T-helper 9 cell (primary cell): ENCODE measurements around the gene SCAMP1.

Source experiments
- DNase-seq: peaks from one replicate; pipeline ENCODE4 v3.0.0-alpha.2; 2020

The SCAMP1 gene

DNA sequence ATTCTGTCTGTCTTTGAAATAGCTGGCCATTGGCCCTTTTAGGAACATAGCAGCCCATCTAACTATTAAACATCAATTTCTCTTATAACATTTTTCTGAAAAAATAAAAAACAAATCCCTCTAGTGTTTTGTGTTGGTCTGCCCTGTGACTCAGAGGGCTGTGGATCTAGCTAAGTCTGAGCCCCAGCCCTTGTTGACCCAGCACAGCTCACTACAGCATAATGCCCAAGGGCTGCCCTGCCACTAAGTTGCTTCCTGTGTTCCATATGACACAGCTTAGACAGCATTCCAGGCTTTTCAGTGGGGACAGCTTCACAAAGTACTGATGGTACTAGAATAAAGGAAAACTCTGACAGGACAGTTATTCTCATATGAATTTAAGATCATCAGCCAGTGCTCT, 136.0 kb downstream of the SCAMP1 start:
- no peak for DNase-seq

DNA sequence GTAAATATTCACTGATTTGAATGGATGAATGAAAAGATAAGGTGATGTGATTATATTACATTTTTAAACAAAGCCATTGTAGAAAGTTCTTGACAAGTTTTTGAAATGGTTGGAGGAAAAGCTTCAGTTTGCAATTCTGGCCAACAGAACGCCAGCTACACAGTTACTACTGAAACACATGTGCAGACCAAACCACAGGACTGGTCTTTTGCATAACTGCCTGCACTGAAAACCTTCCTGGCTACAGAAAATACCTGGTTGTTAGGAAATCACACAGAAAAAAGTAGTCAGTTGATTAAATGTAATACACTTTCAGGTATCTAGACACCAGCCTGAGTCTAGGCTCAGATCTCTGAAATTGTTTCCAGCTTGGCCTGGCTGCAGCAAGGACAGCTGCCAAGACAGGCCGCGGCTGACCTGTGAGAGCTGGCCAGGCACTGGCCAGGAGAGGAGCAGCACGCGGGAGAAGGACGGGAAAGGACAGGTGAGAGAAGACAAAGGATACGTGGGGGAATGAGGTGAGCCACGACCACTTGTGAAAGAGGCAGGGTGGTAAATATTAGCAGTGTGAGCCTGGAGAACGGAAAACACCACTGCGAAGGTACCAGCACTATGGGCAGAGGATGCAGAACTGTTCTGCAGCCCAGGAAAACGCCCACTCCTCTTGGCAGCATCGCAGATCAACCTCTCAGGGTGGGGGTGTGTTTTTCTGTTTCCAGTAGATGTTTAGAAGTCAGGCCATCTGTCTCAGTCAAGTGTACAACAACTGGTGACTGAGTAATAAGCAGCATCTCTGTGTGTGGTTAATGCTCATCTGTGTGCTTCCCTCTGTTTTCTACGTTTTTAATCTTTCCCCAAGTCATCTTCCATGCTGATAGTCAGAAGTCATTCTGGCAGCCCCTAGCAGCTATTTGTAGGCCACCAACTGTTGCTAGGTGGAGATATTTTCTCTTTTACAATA, 137.4 kb downstream of the SCAMP1 start:
- DNase-seq, result no peak

DNA sequence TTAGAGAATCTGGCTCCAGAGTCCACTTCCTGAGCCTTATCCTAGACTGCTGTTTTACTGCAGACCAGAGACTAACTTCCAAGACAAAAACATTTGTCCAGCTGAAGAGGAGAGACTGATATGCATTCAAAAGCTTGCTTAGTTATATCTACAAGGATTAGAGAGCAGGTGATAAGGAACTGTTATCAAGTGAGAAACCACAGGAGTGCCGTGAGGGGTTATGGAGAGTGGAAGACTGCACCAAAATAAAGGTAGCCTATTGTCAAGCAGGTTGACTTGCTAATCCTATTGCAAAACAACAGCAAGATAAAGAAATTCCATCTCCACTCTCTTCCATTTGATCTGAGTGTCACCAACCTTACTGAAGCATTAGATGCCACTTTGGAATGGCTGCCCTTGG, 139.1 kb downstream of the SCAMP1 start:
- DNase-seq, result no peak

DNA sequence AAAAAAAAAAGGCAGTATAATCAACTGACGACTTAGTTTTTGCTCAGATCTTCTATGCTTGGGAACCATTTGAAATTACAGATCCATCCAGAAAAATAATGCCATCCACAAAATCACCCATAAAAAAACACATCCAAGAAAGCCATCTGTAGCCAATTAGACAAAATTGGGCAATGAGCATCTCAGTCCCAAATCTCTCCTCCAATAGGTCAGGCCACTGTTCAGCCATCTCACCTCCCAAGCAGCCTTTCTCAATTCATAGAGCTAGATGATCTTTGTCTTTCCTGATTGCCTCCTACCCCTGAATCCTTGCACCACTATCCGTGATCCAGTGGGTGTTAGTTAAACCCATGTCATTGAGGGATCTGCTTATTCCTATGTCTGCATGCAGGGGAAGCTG, 139.6 kb downstream of the SCAMP1 start:
- DNase-seq, result no peak

DNA sequence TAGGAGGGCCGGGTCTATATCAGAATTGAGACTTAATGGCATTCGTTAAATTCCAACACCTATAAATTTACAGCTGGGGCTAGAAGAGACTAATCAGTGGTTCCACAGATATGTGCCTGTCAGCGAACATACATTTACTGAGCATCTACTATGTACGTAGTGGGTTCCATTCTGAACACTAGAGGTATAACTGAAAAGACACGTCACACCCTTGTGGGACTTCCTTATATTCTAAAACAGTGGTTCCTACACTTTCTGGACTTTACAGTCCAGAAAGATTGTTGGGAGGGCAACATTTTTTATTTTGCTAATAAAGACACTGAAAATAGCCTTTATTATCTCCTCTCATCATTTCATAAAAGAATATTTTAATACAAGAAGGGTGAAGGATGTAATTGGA, 140.5 kb downstream of the SCAMP1 start:
- DNase-seq, result no peak

DNA sequence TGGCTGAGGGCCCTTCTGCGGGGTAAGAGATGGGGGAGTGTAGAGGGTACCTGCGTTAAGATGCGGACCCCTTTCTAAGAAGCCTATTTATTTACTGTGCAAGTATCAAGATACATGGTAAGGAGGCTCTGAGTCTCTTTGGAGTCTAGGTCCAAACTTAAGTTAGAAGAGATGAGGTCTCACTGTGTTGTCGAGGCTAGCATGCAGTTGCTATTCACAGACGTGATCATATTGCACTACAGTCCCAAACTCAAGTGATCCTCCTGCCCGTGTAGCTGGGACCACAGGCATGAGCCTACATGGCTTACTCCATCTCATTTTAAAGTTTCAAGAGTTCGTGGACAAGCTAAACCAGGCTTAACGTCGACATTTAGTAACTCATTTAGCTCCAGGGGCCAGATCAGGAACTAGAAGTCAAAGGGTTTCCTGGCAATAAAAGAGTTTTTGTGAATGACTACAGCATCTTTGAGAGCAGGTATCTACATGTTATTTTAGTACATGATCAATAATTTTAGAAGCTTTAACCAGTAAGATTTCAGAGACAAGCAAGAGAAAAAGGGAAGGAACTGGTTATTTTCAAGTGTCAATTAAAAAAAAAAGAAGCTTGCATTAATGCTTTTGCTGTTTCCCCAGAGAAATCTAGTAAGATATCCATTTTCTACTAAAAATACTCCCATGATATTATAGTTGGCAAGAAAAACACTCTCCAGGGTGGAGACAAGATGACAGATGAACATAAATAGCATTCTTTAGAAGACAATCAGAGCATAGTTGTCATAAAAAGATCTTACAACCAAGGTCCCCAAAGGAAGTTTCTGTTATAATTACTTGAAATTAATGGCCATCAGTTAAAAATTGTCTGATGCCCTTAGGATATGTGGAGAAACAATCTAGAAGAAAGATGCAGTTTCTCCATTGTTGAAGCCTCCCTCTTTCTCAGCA, 141.3 kb downstream of the SCAMP1 start:
- no peak for DNase-seq

DNA sequence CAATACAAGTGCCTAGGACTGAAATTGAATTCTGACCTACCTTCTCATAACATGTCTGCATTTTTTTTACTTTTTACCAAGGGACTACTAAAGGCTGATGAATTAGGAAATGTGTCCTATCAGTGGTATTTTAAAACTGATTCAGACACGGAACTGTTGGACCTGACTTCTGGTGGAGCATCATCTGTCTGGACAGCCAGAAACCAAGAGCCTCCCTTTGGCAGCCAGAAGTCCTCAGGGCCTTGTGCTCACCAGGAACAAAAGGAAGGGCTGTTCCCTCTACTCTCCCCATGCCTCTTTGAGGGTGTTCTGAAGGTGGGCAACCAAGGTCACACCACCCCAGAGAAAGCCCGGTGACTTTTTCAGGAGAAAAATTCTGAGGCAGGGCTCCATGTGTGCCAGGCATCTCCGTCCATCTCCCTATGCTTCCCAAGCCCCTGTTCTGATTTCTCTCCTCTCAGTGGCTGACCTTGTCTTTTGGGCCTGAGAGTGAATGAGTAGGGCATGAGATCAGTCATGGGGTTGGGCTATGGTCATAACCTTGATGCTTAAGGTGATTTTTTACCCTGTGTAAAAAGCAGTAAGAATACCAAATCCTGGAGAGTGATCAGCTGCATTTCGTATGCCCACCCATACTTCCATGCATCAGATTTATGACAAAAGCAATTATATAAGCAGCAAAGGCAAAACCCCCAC, 143.7 kb downstream of the SCAMP1 start:
- no peak for DNase-seq

DNA sequence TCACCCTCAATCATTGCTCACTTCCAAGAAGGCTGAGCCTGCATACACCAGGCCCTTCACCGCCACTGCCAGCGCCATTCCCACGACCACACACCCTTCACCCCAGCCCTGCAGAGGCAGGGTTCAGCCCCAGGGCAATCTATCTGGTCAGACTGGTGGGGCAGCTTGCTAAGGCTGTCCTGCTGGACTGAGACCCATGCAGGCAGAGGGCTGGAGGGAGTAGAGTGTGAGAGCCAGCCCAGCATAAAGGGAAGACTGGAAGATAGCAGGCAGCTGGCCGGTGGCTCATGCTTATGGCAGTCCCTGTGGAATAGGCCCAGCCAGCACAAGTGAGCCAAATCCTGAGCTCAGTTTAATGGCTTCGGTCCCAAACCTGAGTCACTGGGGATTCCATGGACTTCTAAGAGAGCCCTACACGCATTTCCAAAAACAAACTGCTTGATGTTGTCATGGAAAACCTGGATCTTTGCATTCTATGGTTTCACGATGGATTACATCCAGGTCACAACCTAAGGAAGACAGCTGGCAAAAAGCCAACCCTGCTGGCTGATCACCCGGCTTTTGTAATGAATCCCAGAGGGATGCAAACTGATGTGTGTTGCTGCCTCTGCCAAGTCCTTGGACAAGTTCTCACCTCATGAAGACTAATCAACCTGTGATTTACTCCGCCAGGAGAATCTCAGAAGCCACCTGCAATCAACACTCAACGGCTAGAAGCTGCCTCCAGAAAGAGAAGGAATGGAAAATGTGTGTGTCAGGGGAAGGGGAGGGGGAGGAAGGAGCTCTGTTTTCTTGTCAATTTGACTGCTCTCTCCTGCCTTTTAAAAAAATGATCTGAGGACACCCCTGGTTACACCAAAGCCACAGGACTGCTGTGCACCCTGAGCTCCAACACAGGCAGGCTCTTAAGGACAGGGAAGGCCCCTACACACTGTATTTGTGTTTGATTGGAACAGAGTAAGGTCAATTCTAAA, 144.6 kb downstream of the SCAMP1 start:
- DNase-seq, result no peak

DNA sequence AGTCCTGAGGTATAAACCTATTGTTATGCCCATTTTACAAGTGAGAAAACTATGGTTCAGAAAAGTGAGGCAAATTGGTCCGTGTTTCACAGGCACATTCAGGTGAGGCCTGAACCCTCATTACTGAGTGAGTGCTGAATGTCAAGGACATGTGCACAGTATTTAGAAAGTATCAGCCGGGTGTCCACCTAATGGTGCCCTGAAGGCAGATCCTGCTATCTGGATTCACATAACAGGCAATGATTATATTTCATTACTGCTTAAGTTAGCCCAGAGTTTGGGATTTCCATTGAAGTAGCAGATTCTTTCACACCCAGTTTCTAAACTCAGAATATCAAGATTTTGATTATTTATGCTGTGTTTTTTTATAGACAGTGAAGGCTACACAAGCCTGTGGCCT, 145.4 kb downstream of the SCAMP1 start:
- no peak for DNase-seq

DNA sequence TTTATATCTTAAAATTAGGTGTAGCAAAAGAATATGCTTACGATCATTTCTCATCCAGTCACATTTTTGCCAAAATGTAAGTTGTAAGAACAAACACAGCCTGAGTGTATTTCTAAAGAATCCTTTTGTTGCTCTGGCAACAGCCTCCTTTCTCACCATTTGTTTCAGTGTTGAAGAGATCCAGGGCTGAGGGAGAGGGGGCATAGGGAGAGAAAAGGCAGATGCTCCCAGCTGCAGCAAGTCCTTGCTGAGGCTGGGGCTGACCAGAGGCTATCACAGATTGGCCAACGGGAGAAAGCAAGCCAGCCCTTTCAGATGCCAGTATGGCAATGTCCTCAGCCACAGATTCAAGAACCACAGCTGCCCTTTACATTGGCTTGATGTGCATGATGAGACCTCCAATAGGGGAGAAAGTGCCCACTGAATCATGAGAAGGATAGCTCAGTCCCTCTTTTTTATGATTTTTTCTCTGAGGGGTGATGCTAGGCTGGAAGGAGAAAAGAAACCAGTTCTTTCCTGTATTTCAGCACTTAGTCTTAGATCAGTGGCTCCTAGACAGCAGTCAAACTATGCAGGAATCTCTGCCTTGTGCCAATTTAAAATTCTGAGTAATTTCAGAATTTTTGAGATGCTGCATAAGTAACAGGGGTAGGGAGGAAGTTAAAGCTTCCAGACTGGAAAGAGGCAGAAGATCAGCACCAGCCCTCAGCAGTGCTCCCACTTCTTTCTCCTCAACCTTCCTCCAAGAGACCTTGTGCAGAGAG, 146.0 kb downstream of the SCAMP1 start:
- no peak for DNase-seq

DNA sequence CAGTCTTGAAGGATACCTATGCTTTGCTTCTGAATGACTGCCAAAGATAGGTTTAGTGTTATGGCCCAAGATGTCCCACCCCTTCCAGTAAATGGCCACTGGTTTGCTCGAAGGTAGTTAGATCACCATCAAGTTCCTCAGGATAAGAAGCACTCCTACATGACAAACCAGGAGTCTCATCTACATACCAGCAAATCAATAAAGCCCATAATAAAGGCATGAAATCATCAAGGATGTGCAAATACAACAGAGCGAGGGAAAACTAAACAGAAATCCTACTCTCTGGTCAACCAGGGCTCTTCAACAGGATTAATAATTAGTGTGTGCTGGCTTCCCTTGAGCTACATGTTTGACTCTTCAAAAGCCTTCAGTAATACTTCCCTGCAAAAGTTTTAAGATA, 147.1 kb downstream of the SCAMP1 start:
- DNase-seq, result no peak

DNA sequence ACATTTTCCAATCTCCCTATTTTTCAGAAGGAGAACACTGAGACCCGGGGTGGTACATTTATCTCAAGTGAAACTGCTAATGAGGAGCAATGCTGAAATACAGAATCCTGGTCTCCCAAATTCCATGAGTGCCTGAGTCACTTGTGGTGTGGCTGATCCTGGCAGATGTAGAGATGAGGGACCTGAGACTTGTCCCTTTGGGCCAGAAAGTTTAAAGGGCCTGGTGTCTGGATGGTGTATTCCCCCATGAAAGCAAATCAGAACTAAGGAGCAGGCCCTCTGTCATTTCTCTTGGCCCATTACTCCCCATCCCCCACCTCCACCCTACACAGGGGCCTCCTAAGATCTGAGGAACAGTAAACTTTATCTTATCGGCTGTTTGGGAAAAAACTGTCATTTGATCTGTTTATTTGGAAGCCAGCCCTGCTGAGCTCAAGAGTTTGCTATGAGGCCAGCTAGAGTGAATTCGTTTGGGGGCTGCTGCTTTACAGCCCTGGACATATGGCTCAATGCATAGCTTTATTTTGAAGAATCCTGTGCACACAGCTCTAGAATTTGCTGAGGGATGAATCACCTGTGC, 147.9 kb downstream of the SCAMP1 start:
- no peak for DNase-seq

DNA sequence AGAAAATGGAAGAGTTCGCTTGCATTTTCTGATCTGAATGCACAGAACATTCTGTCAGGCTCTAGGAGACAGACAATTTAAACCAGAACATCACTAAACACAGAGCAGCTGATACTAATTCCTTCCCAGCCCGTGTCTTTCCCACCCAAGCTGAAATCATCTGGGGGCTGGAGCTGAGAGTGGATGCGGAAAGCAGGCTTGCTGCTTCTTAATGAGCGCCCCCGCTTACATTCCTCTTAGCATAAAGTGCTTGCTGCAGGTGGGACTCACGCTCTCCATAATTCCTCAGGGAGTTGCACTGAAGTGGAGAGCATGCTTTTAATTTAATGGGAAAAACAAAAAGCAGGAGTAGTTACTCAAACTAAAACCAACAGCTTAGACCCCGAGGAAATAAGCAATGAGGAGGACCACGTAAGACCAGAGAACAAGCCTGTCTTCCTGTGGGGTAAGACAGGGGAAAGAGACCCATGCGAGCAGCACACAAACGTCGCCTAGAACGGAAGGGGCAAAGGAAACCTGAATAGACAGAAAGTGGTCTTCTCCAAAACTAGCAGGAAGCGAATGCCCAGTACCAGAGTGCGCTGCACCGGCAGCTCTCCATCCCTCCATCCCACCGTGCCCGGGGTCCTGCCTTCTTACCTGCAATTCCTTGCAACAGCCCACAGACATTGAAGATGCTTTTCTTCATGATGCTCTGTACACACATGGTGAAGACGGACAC, 148.9 kb downstream of the SCAMP1 start:
- DNase-seq, result no peak

DNA sequence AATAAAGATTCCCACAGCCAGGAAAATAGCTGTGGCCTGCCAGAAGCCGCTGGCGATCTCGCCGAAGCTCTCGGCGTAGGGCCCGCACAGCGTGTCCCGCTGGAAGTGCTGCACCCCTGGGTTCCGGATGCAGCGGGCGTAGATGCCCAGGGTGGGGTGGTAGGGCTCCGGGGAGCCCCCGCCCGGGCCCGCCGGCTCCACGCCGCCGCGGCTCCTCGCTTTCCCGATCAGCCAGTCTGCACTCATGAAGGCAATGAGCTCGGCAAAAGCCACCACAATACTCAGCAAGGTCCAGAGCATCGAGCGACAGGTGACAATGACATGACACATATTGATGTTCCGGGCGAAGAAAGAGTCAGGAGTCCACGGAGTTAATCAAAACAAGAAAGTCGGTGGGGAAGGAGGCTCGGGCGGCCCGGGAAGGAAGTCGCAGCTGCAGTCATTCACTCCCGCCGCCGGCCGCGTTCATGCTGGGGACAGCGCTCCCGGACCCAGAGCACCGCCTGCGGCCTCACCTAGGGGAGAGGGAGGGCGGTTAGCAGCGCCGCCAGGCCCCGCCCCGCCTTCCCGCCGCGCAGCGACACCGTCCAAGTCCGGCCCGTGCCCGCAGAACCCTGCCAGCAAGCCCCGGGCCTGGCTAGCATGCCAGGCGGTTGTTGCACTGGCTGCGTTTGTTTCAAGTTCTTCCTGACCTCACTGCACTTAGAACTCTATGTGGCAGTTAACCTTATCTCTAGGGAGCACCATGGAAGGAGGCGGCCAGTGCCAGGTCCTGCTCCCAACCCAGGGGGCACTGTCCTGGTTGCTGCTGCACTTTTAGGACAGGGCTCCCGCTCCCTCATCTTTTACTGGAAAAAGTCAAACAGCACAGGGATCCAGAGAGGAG, 149.7 kb downstream of the SCAMP1 start:
- DNase-seq, result peak; percentile 2

DNA sequence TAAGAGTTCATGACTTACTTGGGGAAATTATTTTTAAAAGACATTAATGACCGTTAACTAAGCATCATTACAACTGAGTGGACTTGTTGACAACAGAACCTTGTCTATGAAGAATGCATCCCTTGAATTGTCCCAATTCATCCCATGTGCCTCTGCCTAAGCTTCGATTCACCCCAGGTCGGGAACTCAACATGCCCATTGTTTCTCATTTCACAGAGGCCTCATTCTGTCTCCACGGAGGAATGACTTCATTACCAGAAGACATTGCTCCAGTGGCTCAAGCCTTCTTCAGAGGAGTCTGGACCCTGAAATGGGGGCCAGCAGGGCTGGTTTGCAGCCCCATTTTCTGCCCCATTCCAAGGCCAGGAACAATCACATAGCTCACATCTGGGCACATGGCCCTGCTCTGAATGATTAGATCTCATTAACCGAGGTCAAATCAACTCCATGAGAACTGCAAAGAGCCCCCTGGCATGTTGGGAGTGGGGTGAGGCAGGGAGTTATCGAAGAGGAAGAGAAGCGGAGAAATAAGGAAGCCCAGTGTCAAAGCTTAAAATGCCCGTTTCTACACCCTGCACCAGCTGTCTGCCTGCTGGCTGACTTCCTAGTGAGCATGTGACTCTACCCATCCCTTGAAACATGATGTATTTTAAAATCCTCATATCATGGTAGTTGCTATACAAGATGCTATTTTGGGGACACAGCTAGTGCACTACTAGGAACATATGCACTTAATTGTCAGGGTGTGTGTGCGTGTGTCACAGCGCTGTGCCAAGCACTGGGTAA, 150.9 kb downstream of the SCAMP1 start:
- DNase-seq, result no peak

DNA sequence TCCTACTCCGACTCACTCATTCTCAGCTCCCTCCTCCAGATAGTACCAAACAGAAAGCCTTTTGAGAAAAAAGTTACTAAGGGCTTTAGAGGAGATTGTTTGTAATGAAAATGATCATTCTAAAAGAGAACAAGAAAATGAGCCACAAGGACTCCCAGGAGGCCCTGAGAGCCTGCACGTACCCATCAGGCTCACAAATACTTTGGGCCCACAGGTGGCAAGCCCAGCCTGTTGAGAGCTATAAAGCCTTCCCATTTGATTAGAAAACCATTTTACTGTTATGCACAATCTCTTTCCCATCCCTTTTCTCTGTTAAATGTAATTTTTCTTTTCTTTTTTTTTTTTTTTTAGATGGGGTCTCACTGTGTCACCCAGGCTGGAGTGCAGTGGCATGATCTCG, 152.0 kb downstream of the SCAMP1 start:
- no peak for DNase-seq

DNA sequence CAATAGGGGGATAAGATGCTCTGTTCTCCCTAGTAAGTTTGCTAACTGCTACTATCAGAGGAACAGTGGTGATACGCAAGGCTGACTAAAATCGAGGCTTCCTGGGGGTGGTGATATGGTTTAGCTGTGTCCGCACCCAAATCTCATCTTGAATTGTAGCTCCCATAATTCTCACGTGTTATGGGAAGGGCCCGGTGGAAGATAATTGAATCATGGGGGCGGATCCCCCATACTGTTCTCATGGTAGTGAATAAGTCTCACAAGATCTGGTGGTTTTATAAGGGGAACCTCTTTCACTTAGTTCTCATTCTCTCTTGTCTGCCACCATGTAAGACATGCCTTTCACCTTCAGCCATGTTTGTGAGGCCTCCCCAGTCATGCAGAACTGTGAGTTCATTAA, 153.0 kb downstream of the SCAMP1 start:
- DNase-seq, result no peak
